GM19372 (cell line): ENCODE data around the gene CLN3.
"Not testable (repeated sequence)": the region's sequence is repeated elsewhere in the genome, so short reads cannot be mapped to it uniquely, and the experiment has no call there.

Experiments used
- ATAC-seq: cut with Tn5 transposase; IDR thresholded peaks from one replicate; pipeline ENCODE4 v1.9.1; 2021; ENCODE audit warnings: mild to moderate bottlenecking, low read depth, moderate library complexity; ENCODE audit not compliant: unreplicated experiment

CLN3 gene

GRCh38 chr16:28514246-28514645, 22.4 kb upstream of the CLN3 start:
- no peak for ATAC-seq

DNA sequence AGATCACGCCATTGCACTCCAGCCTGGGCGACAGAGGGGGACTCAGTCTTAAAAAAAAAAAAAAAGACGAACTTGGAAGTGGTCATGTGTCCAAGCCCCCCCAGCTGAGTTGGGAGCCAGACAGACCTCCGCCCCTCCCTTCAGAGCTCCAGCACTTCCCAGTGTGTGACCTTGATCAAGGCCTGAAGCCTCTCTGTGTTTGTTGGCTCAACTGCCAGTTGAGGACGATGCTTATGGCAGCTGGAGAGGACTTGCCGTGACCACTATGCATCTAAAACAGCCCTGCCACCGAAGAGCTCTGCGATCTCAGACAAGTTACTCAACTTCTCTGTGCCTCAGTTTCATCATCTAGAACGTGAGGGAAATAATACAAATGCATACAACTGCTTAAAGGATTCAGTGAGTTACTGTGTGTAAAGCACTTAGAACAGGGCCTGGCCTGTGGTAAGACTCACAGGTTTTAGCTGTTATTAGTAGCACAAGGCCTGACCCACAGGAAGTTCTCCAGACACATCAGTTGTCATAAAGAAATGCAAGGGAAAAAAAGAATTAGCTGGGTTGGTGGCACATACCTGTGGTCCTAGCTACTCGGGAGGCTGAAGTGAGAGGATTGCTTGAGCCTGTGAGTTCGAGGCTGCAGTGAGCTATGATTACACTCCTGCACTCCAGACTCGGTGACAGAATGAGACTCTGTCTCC, 21.8 kb upstream of the CLN3 start:
- ATAC-seq, result no peak

DNA sequence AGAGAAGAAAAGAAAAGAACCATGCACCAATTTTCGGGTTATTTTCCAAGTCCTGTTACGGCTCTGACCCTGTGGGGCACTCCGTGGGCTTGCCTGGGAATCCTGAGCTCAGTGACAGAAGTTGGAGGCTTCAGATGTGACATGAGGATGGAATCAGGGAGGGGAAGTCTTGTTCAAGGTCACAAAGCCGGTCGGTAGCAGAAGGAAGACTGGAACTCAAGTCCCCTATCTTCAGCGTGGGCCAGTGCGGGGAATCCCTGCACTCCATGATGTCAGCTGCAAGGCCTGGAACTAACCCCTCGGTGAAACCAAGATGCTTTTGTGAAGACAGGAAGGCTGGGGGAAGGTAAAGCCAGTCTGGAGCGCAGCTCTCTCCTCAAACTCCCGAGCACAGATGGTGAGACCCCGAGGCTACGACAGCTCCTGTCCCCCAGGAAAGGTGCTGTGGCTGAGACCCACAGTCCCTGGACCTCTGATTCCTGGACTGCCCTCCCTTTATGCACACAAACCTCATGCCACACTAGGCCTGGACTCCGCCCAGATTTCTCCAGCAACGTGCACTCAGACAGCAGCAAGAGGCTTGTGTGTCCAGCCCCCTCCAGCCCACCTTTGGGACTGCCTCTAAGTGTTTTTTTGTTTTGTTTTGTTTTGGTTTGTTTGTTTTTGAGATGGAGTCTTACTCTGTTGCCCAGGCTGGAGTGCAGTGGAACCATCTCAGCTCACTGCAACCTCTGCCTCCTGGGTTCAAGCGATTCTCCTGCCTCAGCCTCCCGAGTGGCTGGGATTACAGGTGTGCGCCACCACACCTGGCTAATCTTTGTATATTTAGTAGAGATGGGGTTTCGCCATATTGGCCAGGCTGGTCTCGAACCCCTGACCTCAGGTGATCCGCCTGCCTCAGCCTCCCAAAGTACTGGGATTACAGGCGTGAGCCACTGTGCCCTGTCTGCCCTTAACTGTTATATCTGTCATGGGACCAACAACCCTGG, 20.2 kb upstream of the CLN3 start:
- ATAC-seq, result no peak

DNA sequence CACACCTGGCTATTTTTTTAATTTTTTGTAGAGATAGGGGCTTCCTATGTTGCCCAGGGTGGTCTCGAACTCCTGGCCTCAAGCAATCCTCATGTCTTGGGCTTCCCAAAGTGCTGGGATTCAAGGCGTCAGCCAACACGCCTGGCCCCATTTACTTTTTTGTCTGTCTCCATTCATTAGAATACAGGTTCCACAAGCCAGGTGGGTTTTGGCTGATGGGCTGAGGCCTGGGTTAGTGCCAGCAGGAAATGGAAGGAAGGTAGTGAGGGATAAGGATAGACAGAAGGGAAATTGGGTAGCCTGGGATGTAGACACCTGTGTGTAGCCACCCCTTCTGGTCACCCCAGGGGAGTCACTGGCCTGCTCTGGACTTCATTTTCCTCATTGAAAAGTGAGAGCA, 19.2 kb upstream of the CLN3 start:
- no peak for ATAC-seq

GRCh38 chr16:28505489-28506137, 13.7 kb upstream of the CLN3 start:
- ATAC-seq, result no peak

DNA sequence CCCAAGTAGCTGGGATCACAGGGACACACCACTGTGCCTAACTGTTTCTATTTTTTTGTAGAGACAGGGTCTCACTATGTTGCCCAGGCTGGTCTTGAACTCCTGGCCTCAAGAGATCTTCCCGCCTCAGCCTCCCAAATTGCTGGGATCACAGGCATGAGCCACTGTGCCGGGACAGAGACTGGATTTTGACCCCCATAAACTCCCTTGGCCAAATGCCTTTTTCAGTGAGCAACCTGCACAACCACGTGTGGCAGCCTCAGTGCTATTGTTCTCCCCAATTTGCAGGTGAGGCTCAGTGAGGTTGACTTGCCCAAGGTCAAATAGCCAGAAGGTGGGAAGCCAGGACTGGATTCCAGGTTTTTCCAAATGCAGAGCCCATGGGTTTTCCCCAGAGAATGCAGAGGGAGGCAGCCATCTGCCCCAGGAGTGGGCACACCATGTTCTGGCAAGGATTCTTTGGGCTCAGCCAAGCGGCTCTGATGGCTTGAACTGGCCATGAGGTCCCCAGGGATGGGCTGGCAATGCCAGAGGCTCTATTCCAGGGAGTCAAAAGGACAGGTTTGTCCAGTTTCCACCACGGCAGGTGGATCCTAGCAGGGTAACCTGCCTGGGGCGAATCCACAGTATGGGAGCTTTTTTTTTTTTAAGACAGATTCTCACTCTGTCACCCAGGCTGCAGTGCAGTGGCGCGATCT, 13.0 kb upstream of the CLN3 start:
- ATAC-seq, result no peak

GRCh38 chr16:28503470-28504259, 11.8 kb upstream of the CLN3 start:
- ATAC-seq, result no peak

- ATAC-seq, result no peak
Measured at GRCh38 chr16:28502290-28502689, 10.4 kb upstream of the CLN3 start.

- ATAC-seq, result no peak
Measured at GRCh38 chr16:28501258-28502232, 9.7 kb upstream of the CLN3 start.

DNA sequence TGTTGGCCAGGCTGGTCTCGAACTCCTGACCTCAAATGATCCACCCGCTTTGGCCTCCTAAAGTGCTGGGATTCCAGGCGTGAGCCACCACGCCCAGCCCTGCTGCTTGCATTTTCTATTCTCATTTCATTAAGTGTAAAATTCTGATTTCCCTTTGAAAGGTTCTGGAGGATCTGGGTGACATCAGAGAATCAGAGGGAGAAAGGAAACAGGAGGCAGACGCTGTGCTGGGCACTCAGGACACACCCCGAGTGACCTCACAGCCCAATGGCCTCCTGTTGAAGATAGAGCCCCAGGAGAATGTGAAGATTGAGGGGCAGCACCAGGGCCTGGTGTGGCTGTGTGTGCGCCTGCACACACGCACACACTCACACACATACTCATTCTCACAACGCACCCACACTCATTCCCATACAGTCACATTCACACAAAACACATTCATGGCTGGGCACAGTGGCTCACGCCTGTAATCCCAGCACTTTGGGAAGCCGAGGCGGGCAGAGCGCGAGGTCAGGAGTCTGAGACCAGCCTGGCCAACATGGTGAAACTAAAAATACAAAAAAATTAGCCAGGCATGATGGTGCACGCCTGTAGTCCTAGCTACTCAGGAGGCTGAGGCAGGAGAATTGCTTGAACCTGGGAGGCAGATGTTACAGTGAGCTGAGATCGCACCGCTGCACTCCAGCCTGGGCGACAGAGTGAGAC, 8.8 kb upstream of the CLN3 start:
- not testable (repeated sequence) for ATAC-seq

GRCh38 chr16:28499854-28500253, 8.0 kb upstream of the CLN3 start:
- no peak for ATAC-seq

DNA sequence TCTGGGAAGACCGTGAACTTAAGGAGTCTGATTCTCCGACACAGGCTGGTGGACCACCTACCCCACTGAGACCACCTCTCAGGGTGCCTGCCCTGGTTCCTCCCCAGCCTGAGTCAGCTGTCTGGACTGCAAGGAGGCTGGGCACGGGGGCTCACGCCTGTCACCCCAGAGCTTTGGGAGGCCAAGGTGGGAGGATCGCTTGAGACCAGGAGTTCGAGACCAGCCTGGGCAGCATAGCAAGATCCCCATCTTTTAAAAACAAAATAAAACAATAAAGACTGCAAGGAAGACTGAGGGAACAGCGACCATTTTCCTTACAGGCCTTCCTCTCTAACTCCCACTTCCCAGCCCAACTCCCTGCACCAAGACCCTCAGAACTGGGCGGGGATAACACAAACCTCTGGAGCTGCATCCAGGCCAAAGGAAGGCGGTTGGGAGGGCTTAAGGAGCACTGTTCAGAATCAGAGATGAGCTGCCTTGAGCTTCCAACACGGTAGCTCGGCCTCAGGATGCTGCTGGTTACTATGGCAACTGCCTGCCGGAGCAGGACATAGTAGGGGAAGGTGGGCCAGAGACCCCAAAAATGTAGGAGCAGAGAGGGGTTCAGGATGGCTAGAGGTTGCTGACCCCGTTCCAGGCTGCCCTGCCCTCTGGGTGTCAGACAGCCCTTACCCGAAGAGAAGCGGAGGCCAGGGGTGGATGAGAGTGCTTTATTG, 7.0 kb upstream of the CLN3 start:
- no peak for ATAC-seq

- ATAC-seq, result no peak
Measured at GRCh38 chr16:28497861-28498599, 6.2 kb upstream of the CLN3 start.

DNA sequence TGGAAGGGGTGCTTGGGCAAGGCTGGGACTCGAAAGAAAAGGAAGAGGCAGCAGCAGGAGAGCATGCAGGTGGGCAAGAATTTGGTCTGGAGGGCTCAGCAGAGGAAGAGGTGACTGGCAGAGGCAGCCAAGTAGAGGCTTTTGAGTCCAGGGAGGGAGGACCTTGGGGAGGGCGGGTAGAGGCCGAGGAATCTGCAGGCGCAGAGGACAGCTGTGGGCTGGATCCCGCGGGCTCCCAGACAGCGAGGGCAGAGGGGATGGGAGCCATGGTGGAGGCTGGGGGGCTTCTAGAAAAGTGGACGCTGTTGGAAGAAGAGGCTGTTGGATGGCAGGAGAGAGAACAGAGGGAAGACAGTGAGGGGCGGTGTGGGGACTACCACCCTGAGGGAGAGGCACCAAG, 5.5 kb upstream of the CLN3 start:
- ATAC-seq, result no peak

- no peak for ATAC-seq
Measured at GRCh38 chr16:28496844-28497243, 5.0 kb upstream of the CLN3 start.

- no peak for ATAC-seq
Measured at GRCh38 chr16:28495795-28496749, 4.2 kb upstream of the CLN3 start.
